B cell (primary cell): ENCODE results near the gene GTF3C5. TPM values are rescaled to one million over a fixed set of nuclear protein-coding genes. Genes with fewer than 3 reads are reported as not detected.

Experiments used
- polyA plus RNA-seq: library from polyadenylated mRNA; depleted of rRNA; stranded (reverse); fragments of >200 nt; gene quantifications from 2 replicates; pipeline ENCODE4 v1.2.3, GENCODE V29; 2012
- small RNA-seq: library from RNA; depleted of rRNA; stranded (forward); fragments of <200 nt; gene quantifications from one replicate; pipeline ENCODE3, GENCODE V24; 2012; ENCODE audit warnings: low replicate concordance, low read depth; ENCODE audit not compliant: insufficient read length
- total RNA-seq, 2 donors: library from RNA; stranded (reverse); fragments of 120-200 nt in 1 of 2; gene quantifications; 1 replicate in 1 of 2; 2 replicates in 1 of 2; pipeline versions ENCODE4 v1.2.3 to v1.2.4, GENCODE V29; 2013 to 2022

The GTF3C5 gene
- total and polyA plus RNA-seq, 2 donors (not counting 1 experiment from before 2014, with no cell fraction given), result 80.5 to 91.2 TPM

Small RNAs within 50 kb of the gene (small RNA-seq; reads per million reads assigned to genes)
- not detected for gene MIR6877

Other genes with a start within 250 kb of the GTF3C5 start
- gene AK8, start 152.7 kb upstream of the GTF3C5 start, total RNA-seq, result 1.9 and 4.4 TPM in 2 replicates
- 1.8 and 8.6 TPM in 2 replicates for gene AK8, start 152.7 kb upstream of the GTF3C5 start, polyA plus RNA-seq
- 2.4 and 2.8 TPM in 2 replicates for gene SPACA9, start 152.1 kb upstream of the GTF3C5 start, total RNA-seq
- 2.9 and 4.5 TPM in 2 replicates for gene SPACA9, start 152.1 kb upstream of the GTF3C5 start, polyA plus RNA-seq
- gene TSC1, start 86.4 kb upstream of the GTF3C5 start, total RNA-seq, result 102 and 108 TPM in 2 replicates
- 34.4 and 45.6 TPM in 2 replicates for gene TSC1, start 86.4 kb upstream of the GTF3C5 start, polyA plus RNA-seq
- 0.85 TPM in 1 of 2 replicates, not detected in the other for gene GFI1B, start 52.3 kb upstream of the GTF3C5 start, total RNA-seq
- gene GFI1B, start 52.3 kb upstream of the GTF3C5 start, polyA plus RNA-seq, result 0.09 and 0.63 TPM in 2 replicates
- gene CEL, start 31.0 kb downstream of the GTF3C5 start, total RNA-seq, result 0.57 and 0.61 TPM in 2 replicates
- gene CEL, start 31.0 kb downstream of the GTF3C5 start, polyA plus RNA-seq, result 0.51 and 0.75 TPM in 2 replicates
- gene RALGDS, start 90.2 kb downstream of the GTF3C5 start, total RNA-seq, result 55.7 and 62.4 TPM in 2 replicates
- gene RALGDS, start 90.2 kb downstream of the GTF3C5 start, polyA plus RNA-seq, result 87.9 and 88.0 TPM in 2 replicates
- gene GBGT1, start 132.9 kb downstream of the GTF3C5 start, total RNA-seq, result 52.7 and 57.9 TPM in 2 replicates
- 15.2 and 19.6 TPM in 2 replicates for gene GBGT1, start 132.9 kb downstream of the GTF3C5 start, polyA plus RNA-seq
- gene OBP2B, start 178.3 kb downstream of the GTF3C5 start, total RNA-seq, result not detected in 2 replicates
- gene OBP2B, start 178.3 kb downstream of the GTF3C5 start, polyA plus RNA-seq, result not detected in 2 replicates
- not detected in 2 replicates for gene ABO, start 244.2 kb downstream of the GTF3C5 start, total RNA-seq
- not detected in 2 replicates for gene ABO, start 244.2 kb downstream of the GTF3C5 start, polyA plus RNA-seq